OCI-M2 (cell line): Measurements from ENCODE around the gene DNM1L.
"Not testable (repeated sequence)": the region's sequence is repeated elsewhere in the genome, so short reads cannot be mapped to it uniquely, and the experiment has no call there.

Experiments
- DNase-seq: peaks from one replicate; lab custom pipeline; 2025; ENCODE audit not compliant: unreplicated experiment; lab: John Stamatoyannopoulos, UW

Gene DNM1L

DNA sequence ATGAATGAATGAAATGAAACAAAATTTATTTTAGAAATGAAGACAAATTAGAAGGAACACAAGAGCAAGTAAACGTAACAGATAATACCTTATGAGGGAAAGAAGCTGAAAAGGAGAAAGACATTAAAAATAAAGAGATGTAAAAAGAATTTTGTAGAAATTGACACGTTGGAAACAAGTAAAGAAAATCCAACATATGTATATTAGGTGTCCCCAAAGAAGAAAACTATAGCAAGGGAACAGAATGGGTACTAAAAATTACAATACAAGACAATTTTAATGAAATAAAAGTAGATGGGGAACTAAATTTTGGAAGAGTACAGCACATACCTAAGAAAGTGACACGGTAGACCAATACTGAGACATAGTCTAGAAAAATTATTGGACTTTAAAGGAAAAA lies 16.7 kb downstream of the DNM1L start:
- DNase-seq = no peak

DNA sequence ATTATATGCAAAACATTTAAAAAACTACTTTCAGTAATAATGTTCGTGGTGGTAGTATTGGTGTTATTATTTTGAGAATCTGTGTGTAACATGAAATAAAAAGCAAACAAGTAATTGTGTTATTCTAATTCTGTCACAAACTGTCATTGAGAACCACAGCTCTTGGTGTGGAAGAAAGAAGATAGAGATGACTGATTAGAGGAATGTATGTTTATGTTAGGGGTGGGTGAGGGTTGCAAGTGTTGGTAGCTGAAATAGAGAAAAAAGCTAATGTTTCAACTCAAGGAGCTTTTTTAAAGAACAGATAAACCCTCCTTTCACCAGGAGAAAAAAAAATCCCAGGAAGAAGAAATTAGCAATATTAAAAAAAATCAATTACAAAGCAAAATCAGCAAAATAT lies 18.3 kb downstream of the DNM1L start:
- DNase-seq = no peak

GRCh38 chr12:32698285-32698684 lies 19.2 kb downstream of the DNM1L start:
- no peak for DNase-seq

GRCh38 chr12:32699437-32699836 lies 20.3 kb downstream of the DNM1L start:
- DNase-seq = not testable (repeated sequence)

DNA sequence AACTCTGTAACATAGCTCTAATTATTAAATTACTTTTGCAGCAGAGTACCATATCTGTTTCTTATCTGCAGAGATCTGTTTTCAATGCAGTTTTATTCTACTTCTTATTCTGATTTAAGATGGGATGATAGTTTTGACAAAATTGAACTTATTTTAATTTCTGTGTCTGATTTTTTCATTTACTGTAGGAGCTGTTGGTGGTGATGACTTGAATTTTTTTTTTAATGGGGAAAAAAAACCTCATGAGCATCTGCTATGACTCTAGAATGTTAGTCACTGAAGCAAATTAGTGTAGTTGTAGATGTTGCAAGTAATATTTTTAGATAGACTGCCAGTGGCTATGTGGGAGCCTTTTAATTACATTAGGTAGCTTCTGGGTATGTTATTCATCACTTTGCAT lies 23.4 kb downstream of the DNM1L start:
- no peak for DNase-seq

GRCh38 chr12:32702946-32703345 lies 23.8 kb downstream of the DNM1L start:
- no peak for DNase-seq

GRCh38 chr12:32705783-32706182 lies 26.7 kb downstream of the DNM1L start:
- DNase-seq = no peak

- no peak for DNase-seq
These were observed 27.4 kb downstream of the DNM1L start for GRCh38 chr12:32706335-32707024.

GRCh38 chr12:32708926-32709325 lies 29.8 kb downstream of the DNM1L start:
- no peak for DNase-seq

DNA sequence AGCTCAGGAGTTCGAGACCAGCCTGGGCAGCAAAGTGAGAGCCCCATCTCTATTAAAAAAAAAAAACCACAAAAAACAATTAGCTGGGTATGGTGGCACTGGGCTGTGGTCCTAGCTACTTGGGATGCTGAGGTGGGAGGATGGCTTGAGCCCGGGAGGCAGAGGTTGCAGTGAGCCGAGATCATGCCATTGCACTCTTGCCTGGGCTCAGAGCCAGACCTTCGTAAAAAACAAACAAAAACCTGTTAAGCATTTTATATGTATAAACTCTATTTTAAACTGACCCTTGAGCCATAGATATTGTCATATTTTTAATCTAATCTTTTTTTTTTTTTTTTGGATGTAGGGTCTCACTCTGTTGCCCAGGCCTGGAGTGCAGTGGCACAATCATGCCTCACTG lies 35.7 kb downstream of the DNM1L start:
- no peak for DNase-seq

GRCh38 chr12:32718926-32719325 lies 39.8 kb downstream of the DNM1L start:
- no peak for DNase-seq

- not testable (repeated sequence) for DNase-seq
These were observed 46.2 kb downstream of the DNM1L start for GRCh38 chr12:32725308-32725707.

DNA sequence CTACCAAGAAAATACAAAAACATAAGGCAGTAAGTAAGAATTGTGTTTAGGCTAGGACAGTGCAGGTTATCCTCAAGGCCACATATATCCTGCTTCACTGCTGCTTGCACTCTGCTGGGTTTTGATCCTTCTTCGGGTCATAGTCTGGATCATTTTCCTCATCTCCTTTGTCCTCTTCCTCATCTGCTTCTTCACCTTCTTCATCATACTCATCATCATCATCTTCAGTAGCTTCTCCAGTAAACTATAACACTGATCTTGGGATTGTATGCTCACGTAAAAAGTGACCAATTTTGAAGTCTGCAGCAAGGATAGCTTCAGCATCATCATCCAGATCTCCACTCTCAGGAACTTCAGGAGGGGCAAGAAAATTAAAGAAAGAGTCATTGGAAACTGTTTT lies 47.2 kb downstream of the DNM1L start:
- DNase-seq = no peak

DNA sequence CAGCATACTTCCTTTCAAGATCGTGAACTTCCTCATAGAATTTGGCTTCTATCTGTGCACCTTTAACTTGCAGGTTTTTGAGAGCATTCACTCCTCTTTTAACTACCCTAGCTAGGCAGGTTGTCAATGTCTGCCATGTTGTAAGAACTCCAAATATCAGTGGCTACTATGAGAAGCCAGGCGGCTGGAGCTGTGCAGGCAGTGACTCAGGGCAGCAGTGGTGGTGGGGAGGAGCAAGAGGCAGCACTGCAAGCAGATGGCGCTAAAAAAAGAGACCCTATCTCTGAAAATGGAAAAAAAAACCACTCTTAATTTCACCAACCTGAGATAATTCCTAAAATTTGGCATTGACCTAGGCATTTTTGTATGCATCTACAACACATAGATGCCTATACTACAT lies 48.1 kb downstream of the DNM1L start:
- DNase-seq = no peak

- no peak for DNase-seq
These were observed 55.9 kb downstream of the DNM1L start for GRCh38 chr12:32734952-32735351.

GRCh38 chr12:32736445-32736844 lies 57.3 kb downstream of the DNM1L start:
- DNase-seq = no peak

GRCh38 chr12:32737715-32738114 lies 58.6 kb downstream of the DNM1L start:
- DNase-seq = no peak

DNA sequence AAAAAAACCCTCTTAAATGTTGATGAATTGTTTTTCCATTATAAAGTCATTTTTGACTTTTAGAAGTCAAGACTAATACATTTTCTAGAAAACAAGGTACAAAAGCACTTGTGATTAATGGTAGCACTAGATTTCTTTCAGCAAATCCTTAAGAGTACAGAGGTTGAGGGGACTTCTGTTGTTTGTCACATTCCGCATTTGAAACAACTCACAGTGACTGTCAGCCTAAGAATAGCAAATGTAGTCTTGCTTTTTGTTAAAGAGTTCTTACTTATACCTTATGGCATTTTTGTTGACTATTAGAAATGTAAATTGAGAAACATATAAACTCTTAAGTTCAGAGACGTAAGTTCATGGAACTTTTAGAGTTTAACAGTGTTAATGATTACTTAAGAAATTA lies 60.2 kb downstream of the DNM1L start:
- DNase-seq = no peak

- no peak for DNase-seq
These were observed 63.0 kb downstream of the DNM1L start for GRCh38 chr12:32742133-32742532.

- DNase-seq = no peak
These were observed 64.2 kb downstream of the DNM1L start for GRCh38 chr12:32743264-32743663.

DNA sequence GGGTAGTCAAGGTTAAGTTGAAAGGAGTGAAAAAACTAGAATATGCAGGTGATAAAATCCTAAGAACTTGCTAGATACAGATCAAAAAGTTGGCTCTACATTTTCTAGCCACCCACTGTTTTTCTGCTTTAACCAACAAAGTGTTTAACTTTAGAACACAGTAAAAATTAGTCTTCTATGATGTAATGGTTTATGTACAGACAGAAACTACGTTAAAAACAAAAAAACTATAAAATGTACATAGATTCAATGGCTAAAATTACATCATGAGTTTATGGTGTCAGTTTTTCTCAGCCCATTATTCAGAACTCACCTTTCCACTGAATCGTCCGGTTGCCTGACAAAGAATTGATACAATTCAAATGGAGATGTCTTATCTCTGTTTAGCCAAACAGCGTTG lies 74.5 kb downstream of the DNM1L start:
- DNase-seq = no peak

GRCh38 chr12:32754111-32754510 lies 75.0 kb downstream of the DNM1L start:
- no peak for DNase-seq

GRCh38 chr12:32755051-32755653 lies 76.1 kb downstream of the DNM1L start:
- no peak for DNase-seq
